Duodenal mucosa (tissue), 2 donors: ENCODE results near the gene EPS8.

Source experiments
- H3K27ac ChIP-seq: one replicate; pipeline ENCODE4 v1.7.0; 2013; ENCODE audit warnings: low read depth, low read length
- H3K27me3 ChIP-seq, 2 donors: one replicate each; pipeline ENCODE4 v1.7.0; 2013; ENCODE audit warnings: low read length in 2 of 2, control low read depth in 1 of 2; ENCODE audit not compliant: insufficient read depth in 2 of 2, control insufficient read depth in 1 of 2
- H3K36me3 ChIP-seq, 2 donors: one replicate each; pipeline ENCODE4 v1.7.0; 2013; ENCODE audit warnings: low read length in 2 of 2, control low read depth in 1 of 2; ENCODE audit not compliant: insufficient read depth in 2 of 2, control insufficient read depth in 1 of 2
- H3K4me1 ChIP-seq, 2 donors: one replicate each; pipeline ENCODE4 v1.7.0; 2013; ENCODE audit warnings: low read length in 2 of 2, control low read depth in 1 of 2; ENCODE audit not compliant: insufficient read depth in 2 of 2, control insufficient read depth in 1 of 2
- H3K4me3 ChIP-seq, 2 donors: one replicate each; pipeline ENCODE4 v1.7.0; 2013; ENCODE audit warnings: low read length in 2 of 2, low read depth in 1 of 2
- H3K9ac ChIP-seq, 2 donors: one replicate each; pipeline ENCODE4 v1.7.0; 2013; ENCODE audit warnings: low read length in 2 of 2, low read depth in 1 of 2
- H3K9me3 ChIP-seq, 2 donors: one replicate each; pipeline ENCODE4 v1.7.0; 2013; ENCODE audit warnings: low read length in 2 of 2, control low read depth in 1 of 2; ENCODE audit not compliant: control insufficient read depth in 1 of 2

Gene EPS8

GRCh38 chr12:15701206-15701605 lies 88.0 kb downstream of the EPS8 start:
- Histone ChIP-seq H3K9ac (no peak overlapping the region), H3K36me3 (peaks cover 0 to 2% of the 10 kb centered on the region in 2 donors), H3K4me3 (no peak overlapping the region), H3K9me3 (no peaks in the 10 kb centered on the region), H3K4me1 (peaks cover 15 to 44% of the 10 kb centered on the region in 2 donors), H3K27ac (no peak overlapping the region), H3K27me3 (no peaks in the 10 kb centered on the region)

GRCh38 chr12:15700595-15700994 lies 88.6 kb downstream of the EPS8 start:
- Histone ChIP-seq H3K4me1 (peaks cover 15 to 38% of the 10 kb centered on the region in 2 donors), H3K9me3 (no peaks in the 10 kb centered on the region), H3K4me3 (no peak overlapping the region), H3K36me3 (peaks cover 0 to 2% of the 10 kb centered on the region in 2 donors), H3K27ac (no peak overlapping the region), H3K27me3 (no peaks in the 10 kb centered on the region), H3K9ac (no peak overlapping the region)

- H3K36me3 ChIP-seq = peaks cover 0 to 2% of the 10 kb centered on the region in 2 donors
- no peak overlapping the region for H3K9ac ChIP-seq
- peaks cover 15 to 38% of the 10 kb centered on the region in 2 donors for H3K4me1 ChIP-seq
Observed at GRCh38 chr12:15699886-15700285, 89.3 kb downstream of the EPS8 start.

GRCh38 chr12:15698377-15698871 lies 90.8 kb downstream of the EPS8 start:
- Histone ChIP-seq H3K9me3 (no peaks in the 10 kb centered on the region), H3K27me3 (no peaks in the 10 kb centered on the region), H3K27ac (peak overlapping the region; percentile 16), H3K36me3 (peaks cover 0 to 2% of the 10 kb centered on the region in 2 donors), H3K4me1 (peaks cover 15 to 38% of the 10 kb centered on the region in 2 donors), H3K9ac (no peak overlapping the region), H3K4me3 (no peak overlapping the region)

More at GRCh38 chr12:15699886-15700285, 89.3 kb downstream of the EPS8 start:
- Histone ChIP-seq H3K27ac (no peak overlapping the region), H3K4me3 (no peak overlapping the region), H3K9me3 (no peaks in the 10 kb centered on the region), H3K27me3 (no peaks in the 10 kb centered on the region)

GRCh38 chr12:15697201-15697600 lies 92.0 kb downstream of the EPS8 start:
- H3K4me1 ChIP-seq = peaks cover 17 to 42% of the 10 kb centered on the region in 2 donors
- peaks cover 0 to 2% of the 10 kb centered on the region in 2 donors for H3K36me3 ChIP-seq
- no peak overlapping the region for H3K4me3 ChIP-seq
- peak overlapping the region; percentile 30 for H3K27ac ChIP-seq
- H3K27me3 ChIP-seq = no peaks in the 10 kb centered on the region
- H3K9ac ChIP-seq = no peak overlapping the region
- no peaks in the 10 kb centered on the region for H3K9me3 ChIP-seq

- Histone ChIP-seq H3K4me3 (no peak overlapping the region), H3K36me3 (peaks cover 0 to 2% of the 10 kb centered on the region in 2 donors), H3K4me1 (peaks cover 29 to 44% of the 10 kb centered on the region in 2 donors), H3K9ac (no peak overlapping the region), H3K27me3 (no peaks in the 10 kb centered on the region), H3K27ac (no peak overlapping the region), H3K9me3 (no peaks in the 10 kb centered on the region)
Observed at GRCh38 chr12:15693228-15693911, 95.8 kb downstream of the EPS8 start.

GRCh38 chr12:15691388-15691787 lies 97.8 kb downstream of the EPS8 start:
- Histone ChIP-seq H3K27me3 (no peaks in the 10 kb centered on the region), H3K4me1 (peaks cover 37 to 47% of the 10 kb centered on the region in 2 donors), H3K4me3 (no peak overlapping the region), H3K9me3 (no peaks in the 10 kb centered on the region), H3K9ac (no peak overlapping the region), H3K36me3 (no peaks in the 10 kb centered on the region), H3K27ac (no peak overlapping the region)

GRCh38 chr12:15690320-15690719 lies 98.9 kb downstream of the EPS8 start:
- H3K9ac ChIP-seq = no peak overlapping the region
- peaks cover 37 to 47% of the 10 kb centered on the region in 2 donors for H3K4me1 ChIP-seq
- H3K9me3 ChIP-seq = no peaks in the 10 kb centered on the region
- no peaks in the 10 kb centered on the region for H3K36me3 ChIP-seq
- peak overlapping the region in 1 of 2 donors; percentile 4 for H3K4me3 ChIP-seq
- no peaks in the 10 kb centered on the region for H3K27me3 ChIP-seq
- H3K27ac ChIP-seq = peak overlapping the region; percentile 22

- Histone ChIP-seq H3K9ac (no peak overlapping the region), H3K27ac (no peak overlapping the region), H3K27me3 (no peaks in the 10 kb centered on the region), H3K4me3 (peak overlapping the region; percentile 4 to 11), H3K36me3 (no peaks in the 10 kb centered on the region), H3K4me1 (peaks cover 37 to 47% of the 10 kb centered on the region in 2 donors), H3K9me3 (no peaks in the 10 kb centered on the region)
Observed at GRCh38 chr12:15689751-15690191, 99.4 kb downstream of the EPS8 start.

- Histone ChIP-seq H3K4me3 (peak overlapping the region in 1 of 2 donors; percentile 34), H3K4me1 (peaks cover 37 to 47% of the 10 kb centered on the region in 2 donors), H3K9ac (peak overlapping the region in 1 of 2 donors; percentile 5), H3K9me3 (no peaks in the 10 kb centered on the region), H3K36me3 (no peaks in the 10 kb centered on the region), H3K27ac (no peak overlapping the region), H3K27me3 (no peaks in the 10 kb centered on the region)
Observed at GRCh38 chr12:15688838-15689625, 100.2 kb downstream of the EPS8 start.
